Measurements from ENCODE around the gene CSNK1G1.

The CSNK1G1 gene

DNA sequence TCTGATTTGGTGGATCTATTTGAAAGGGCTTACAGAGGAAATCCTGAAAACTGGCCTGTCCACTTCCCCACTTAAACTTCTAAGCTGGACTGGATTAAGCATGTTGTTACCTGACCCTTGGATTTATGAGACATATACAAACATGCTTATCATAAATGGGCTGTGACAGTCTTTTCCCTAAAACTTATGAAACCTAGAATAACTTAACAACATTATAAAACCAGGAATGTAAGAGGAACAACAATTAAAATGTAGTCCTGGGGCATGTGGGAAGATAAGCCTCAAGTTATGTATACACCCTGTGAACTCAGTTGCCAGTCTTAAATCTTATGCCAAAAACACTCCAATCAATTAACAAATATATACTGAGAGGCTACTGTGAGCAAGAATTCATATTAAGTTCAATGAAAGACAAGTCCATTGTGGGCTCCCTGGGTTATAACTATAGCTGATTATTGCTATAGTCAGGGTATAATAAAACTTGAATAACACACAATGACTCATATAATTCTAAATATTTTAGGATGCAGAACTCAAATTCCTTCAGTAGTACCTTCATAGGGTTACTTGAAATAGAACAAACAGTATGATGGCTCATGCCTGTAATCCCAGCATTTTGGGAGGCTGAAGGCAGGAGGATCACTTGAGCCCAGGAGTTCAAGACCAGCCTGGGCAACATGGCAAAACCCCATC lies 105.9 kb downstream of the CSNK1G1 start:
- no peaks in the 10 kb centered on the region; the same call in none of the 2 replicates for H3K79me2 ChIP-seq (ENCODE audit: insufficient read depth, low read length)
- H3K9ac ChIP-seq (ENCODE audit: low read length) = no peak overlapping the region
- H2AFZ ChIP-seq (ENCODE audit: low read depth, low read length, severe bottlenecking) = no peak overlapping the region
- H4K20me1 ChIP-seq (ENCODE audit: low read depth, low read length) = no peaks in the 10 kb centered on the region
- no peaks in the 10 kb centered on the region for H3K36me3 ChIP-seq (ENCODE audit: low read length)
- no peak overlapping the region for H3K27ac ChIP-seq (ENCODE audit: low read depth, low read length)
- H3K9me3 ChIP-seq (ENCODE audit: insufficient read depth, low read length) = no peaks in the 10 kb centered on the region
- no peaks in the 10 kb centered on the region for H3K9me2 ChIP-seq (replicated peaks; ENCODE audit: insufficient read depth, low read length)
- H3F3A ChIP-seq (ENCODE audit: insufficient read depth) = no peaks in the 10 kb centered on the region
- H3K4me2 ChIP-seq (ENCODE audit: low read depth, low read length, poor library complexity, severe bottlenecking) = no peak overlapping the region
- H3K4me3 ChIP-seq (ENCODE audit: insufficient read depth, low read length, poor library complexity, severe bottlenecking) = no peak overlapping the region
- no peak for TF ChIP-seq EZH2phosphoT487 (conservative IDR thresholded peaks at IDR 0.05; ENCODE audit: low read length)
- TF ChIP-seq, protein P1, sequence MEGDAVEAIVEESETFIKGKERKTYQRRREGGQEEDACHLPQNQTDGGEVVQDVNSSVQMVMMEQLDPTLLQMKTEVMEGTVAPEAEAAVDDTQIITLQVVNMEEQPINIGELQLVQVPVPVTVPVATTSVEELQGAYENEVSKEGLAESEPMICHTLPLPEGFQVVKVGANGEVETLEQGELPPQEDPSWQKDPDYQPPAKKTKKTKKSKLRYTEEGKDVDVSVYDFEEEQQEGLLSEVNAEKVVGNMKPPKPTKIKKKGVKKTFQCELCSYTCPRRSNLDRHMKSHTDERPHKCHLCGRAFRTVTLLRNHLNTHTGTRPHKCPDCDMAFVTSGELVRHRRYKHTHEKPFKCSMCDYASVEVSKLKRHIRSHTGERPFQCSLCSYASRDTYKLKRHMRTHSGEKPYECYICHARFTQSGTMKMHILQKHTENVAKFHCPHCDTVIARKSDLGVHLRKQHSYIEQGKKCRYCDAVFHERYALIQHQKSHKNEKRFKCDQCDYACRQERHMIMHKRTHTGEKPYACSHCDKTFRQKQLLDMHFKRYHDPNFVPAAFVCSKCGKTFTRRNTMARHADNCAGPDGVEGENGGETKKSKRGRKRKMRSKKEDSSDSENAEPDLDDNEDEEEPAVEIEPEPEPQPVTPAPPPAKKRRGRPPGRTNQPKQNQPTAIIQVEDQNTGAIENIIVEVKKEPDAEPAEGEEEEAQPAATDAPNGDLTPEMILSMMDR (IDR thresholded peaks at IDR 0.05; ENCODE audit: insufficient read depth, low read length, poor library complexity, severe bottlenecking) = no peak
- H3K27me3 ChIP-seq (ENCODE audit: low read length) = no peaks in the 10 kb centered on the region

DNA sequence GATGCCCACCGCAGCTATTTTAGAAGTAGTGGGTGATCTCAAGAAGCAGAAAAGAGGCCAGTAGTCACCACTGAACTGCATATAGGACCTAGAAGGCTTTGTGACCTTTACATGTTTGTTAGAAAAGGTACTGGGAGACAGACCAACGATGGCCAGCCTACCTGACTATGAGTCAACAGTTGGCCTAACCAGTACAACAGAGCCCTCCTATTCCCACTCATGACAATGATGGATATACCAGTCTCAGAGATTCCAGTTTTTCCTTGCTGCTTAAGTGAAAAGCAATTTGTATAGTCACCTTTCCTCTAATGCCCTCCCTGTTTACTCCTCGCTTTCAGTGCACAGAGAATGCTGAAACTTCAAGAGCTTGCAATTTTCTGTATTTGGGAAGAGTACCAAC lies 106.6 kb downstream of the CSNK1G1 start:
- no peaks in the 10 kb centered on the region for H4K20me1 ChIP-seq (ENCODE audit: low read depth, low read length)
- H3K9ac ChIP-seq (ENCODE audit: low read length) = no peak overlapping the region
- TF ChIP-seq EZH2phosphoT487 (conservative IDR thresholded peaks at IDR 0.05; ENCODE audit: low read length) = no peak
- TF ChIP-seq, protein P1 (IDR thresholded peaks at IDR 0.05; ENCODE audit: insufficient read depth, low read length, poor library complexity, severe bottlenecking) = no peak
- no peak overlapping the region for H2AFZ ChIP-seq (ENCODE audit: low read depth, low read length, severe bottlenecking)
- H3K9me3 ChIP-seq (ENCODE audit: insufficient read depth, low read length) = no peaks in the 10 kb centered on the region
- H3K36me3 ChIP-seq (ENCODE audit: low read length) = no peaks in the 10 kb centered on the region
- no peaks in the 10 kb centered on the region for H3F3A ChIP-seq (ENCODE audit: insufficient read depth)
- no peak overlapping the region for H3K27ac ChIP-seq (ENCODE audit: low read depth, low read length)
- no peaks in the 10 kb centered on the region for H3K9me2 ChIP-seq (replicated peaks; ENCODE audit: insufficient read depth, low read length)
- H3K4me2 ChIP-seq (ENCODE audit: low read depth, low read length, poor library complexity, severe bottlenecking) = no peak overlapping the region
- H3K79me2 ChIP-seq (ENCODE audit: insufficient read depth, low read length) = no peaks in the 10 kb centered on the region; the same call in none of the 2 replicates
- H3K4me3 ChIP-seq (ENCODE audit: insufficient read depth, low read length, poor library complexity, severe bottlenecking) = no peak overlapping the region
- H3K27me3 ChIP-seq (ENCODE audit: low read length) = no peaks in the 10 kb centered on the region

DNA sequence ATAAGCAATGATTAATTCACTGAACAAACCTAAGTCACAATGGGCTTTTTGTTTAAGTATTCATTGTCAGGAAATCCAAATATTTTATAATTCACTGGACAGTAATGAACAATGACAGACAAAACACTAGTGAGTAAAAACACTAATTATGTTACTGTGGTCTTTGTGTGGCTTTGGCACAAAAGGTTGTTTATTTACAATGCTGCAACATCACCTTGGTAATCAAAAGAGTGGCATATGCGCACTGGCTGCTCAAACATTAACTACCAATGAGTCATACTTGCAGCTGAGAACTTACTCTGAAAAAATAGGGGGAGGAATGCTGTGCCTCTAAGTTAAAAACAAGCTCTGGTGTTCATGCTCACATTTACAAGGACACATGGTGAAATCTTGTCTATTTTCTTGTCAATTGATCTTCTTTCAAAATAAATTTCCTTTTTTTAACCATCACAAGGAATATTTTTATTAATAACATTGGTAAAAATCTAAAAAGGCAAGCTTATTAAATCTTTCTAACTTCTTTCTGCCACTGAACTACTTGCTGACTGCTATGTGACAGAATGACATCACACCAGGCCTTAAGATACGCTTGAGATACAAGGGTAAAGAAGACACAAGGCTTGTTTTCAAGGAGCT lies 107.9 kb downstream of the CSNK1G1 start:
- TF ChIP-seq EZH2phosphoT487 (conservative IDR thresholded peaks at IDR 0.05; ENCODE audit: low read length) = no peak
- TF ChIP-seq, protein P1 (IDR thresholded peaks at IDR 0.05; ENCODE audit: insufficient read depth, low read length, poor library complexity, severe bottlenecking) = no peak
- H3F3A ChIP-seq (ENCODE audit: insufficient read depth) = no peaks in the 10 kb centered on the region
- no peak overlapping the region for H3K9ac ChIP-seq (ENCODE audit: low read length)

More for the DNA sequence above, 107.9 kb downstream of the CSNK1G1 start:
- Histone ChIP-seq H3K27ac (ENCODE audit: low read depth, low read length) (no peak overlapping the region), H2AFZ (ENCODE audit: low read depth, low read length, severe bottlenecking) (no peak overlapping the region), H3K4me2 (ENCODE audit: low read depth, low read length, poor library complexity, severe bottlenecking) (no peak overlapping the region), H3K79me2 (ENCODE audit: insufficient read depth, low read length) (no peaks in the 10 kb centered on the region; the same call in none of the 2 replicates), H3K27me3 (ENCODE audit: low read length) (no peaks in the 10 kb centered on the region), H3K9me3 (ENCODE audit: insufficient read depth, low read length) (no peaks in the 10 kb centered on the region), H3K9me2 (replicated peaks; ENCODE audit: insufficient read depth, low read length) (no peaks in the 10 kb centered on the region), H3K36me3 (ENCODE audit: low read length) (no peaks in the 10 kb centered on the region), H4K20me1 (ENCODE audit: low read depth, low read length) (no peaks in the 10 kb centered on the region), H3K4me3 (ENCODE audit: insufficient read depth, low read length, poor library complexity, severe bottlenecking) (no peak overlapping the region)
